ENCODE measurements around the gene RASGRP2. TPM values are rescaled to one million over a fixed set of nuclear protein-coding genes. Genes with fewer than 3 reads are reported as not detected.
A peak's percentile ranks its signal among the peaks of the same experiment; 100 is the strongest.

Gene RASGRP2
- total RNA-seq, 1 donor from 2014 or later, result 11.7 TPM

DNA sequence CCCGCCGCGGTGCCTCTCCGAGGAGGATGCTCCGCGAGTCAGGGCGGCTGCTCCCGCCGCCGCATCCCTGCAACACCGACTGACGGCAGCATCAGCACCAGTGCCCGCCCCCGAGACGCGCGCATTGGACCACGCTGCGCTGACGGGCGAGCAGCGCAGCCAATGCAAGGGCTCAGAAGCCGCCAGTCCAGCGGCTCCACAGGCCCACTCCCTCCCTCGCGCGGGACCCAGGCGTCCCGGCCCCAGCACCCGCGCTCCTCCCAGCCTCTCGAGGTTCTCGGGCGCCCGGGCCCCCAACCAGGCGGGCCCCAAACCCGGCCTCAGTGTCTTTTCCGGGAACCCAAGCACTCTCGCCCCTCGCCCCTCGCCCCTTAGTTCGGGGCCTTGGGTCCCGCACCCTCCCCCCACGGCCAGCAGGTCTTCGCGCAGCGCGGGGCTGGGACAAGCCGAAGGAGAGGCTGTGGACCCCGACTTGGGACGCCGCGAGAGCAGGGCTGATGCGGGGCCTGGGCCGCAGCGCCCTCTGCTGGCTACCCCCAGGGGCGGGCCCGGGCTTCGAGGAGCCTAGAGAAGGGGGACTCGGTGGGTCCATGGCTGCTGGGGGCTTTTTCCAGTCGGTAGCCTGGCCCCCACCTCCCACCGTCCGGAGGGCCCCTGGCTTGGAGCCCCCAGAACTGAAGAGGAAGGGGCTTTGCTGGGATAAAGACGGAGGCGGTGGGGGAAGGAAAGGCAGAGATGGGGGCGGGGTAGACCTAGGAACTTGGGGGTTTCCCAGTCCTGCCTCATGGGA, 20.6 kb downstream of the RASGRP2 start, which contains the start of gene NRXN2:
Gene NRXN2 (minus strand): TSS at position 81 of the 790 bp plus-strand sequence. CDS start 9,498 bp downstream, outside the sequence.
- Mint-ChIP-seq H3K36me3 (no peaks in the 10 kb centered on the region), H3K27ac (no peak within 1 kb of the TSS), H3K9me3 (no peaks in the 10 kb centered on the region), H3K4me1 (ENCODE audit: unreplicated experiment) (peaks cover 18% of the 10 kb centered on the region), H3K4me3 (peak within 1 kb of the TSS; percentile 75), H3K27me3 (peaks cover 68% of the 10 kb centered on the region)
- peak; percentile 89 for DNase-seq (ENCODE audit: extremely low spot score, unreplicated experiment)
- TF ChIP-seq, protein P1, sequence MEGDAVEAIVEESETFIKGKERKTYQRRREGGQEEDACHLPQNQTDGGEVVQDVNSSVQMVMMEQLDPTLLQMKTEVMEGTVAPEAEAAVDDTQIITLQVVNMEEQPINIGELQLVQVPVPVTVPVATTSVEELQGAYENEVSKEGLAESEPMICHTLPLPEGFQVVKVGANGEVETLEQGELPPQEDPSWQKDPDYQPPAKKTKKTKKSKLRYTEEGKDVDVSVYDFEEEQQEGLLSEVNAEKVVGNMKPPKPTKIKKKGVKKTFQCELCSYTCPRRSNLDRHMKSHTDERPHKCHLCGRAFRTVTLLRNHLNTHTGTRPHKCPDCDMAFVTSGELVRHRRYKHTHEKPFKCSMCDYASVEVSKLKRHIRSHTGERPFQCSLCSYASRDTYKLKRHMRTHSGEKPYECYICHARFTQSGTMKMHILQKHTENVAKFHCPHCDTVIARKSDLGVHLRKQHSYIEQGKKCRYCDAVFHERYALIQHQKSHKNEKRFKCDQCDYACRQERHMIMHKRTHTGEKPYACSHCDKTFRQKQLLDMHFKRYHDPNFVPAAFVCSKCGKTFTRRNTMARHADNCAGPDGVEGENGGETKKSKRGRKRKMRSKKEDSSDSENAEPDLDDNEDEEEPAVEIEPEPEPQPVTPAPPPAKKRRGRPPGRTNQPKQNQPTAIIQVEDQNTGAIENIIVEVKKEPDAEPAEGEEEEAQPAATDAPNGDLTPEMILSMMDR (conservative IDR thresholded peaks at IDR 0.05), result peak; percentile 99

GRCh38 chr11:64722141-64723065, 21.5 kb downstream of the RASGRP2 start:
- peaks cover 72% of the 10 kb centered on the region for H3K27me3 Mint-ChIP-seq
- peak overlapping the region; percentile 57 for H3K4me3 Mint-ChIP-seq
- no peak overlapping the region for H3K27ac Mint-ChIP-seq

DNA sequence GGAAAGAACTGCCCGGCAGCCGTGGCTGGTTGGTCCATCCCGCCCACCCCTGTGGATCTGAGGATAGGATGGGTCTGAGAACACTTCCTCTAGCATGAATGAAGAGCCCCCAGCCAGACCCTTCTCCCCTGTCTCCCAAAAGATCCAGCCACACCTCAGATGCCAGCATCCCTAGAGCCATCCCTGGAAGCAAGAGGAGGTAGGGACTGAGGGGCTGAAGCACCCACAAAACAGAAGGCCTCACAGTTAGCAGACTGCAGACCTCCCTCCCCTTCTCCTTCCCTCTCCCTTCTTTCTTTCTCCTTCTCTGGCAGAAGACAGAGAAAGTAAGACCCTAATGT, 22.6 kb downstream of the RASGRP2 start:
- no peak for DNase-seq (ENCODE audit: extremely low spot score, unreplicated experiment)
- H3K27me3 Mint-ChIP-seq, result peaks cover 76% of the 10 kb centered on the region
- H3K4me3 Mint-ChIP-seq, result no peak overlapping the region
- no peaks in the 10 kb centered on the region for H3K36me3 Mint-ChIP-seq
- TF ChIP-seq, protein P1 (conservative IDR thresholded peaks at IDR 0.05), result no peak
- no peak overlapping the region for H3K27ac Mint-ChIP-seq
- no peaks in the 10 kb centered on the region for H3K9me3 Mint-ChIP-seq
- peaks cover 17% of the 10 kb centered on the region for H3K4me1 Mint-ChIP-seq (ENCODE audit: unreplicated experiment)

More at GRCh38 chr11:64722141-64723065, 21.5 kb downstream of the RASGRP2 start:
- Mint-ChIP-seq H3K36me3 (no peaks in the 10 kb centered on the region), H3K4me1 (ENCODE audit: unreplicated experiment) (peaks cover 18% of the 10 kb centered on the region), H3K9me3 (no peaks in the 10 kb centered on the region)
- no peak for DNase-seq (ENCODE audit: extremely low spot score, unreplicated experiment)
- TF ChIP-seq, protein P1 (conservative IDR thresholded peaks at IDR 0.05), result no peak

GRCh38 chr11:64720640-64721358, 23.1 kb downstream of the RASGRP2 start:
- Mint-ChIP-seq H3K9me3 (no peaks in the 10 kb centered on the region), H3K4me1 (ENCODE audit: unreplicated experiment) (peaks cover 18% of the 10 kb centered on the region), H3K27ac (no peak overlapping the region), H3K27me3 (peaks cover 81% of the 10 kb centered on the region), H3K4me3 (no peak overlapping the region), H3K36me3 (no peaks in the 10 kb centered on the region)
- DNase-seq (ENCODE audit: extremely low spot score, unreplicated experiment), result no peak
- TF ChIP-seq, protein P1 (conservative IDR thresholded peaks at IDR 0.05), result no peak

- DNase-seq (ENCODE audit: extremely low spot score, unreplicated experiment), result no peak
- H3K27ac Mint-ChIP-seq, result no peak overlapping the region
- H3K27me3 Mint-ChIP-seq, result peaks cover 83% of the 10 kb centered on the region
- H3K9me3 Mint-ChIP-seq, result no peaks in the 10 kb centered on the region
- no peak overlapping the region for H3K4me3 Mint-ChIP-seq
- TF ChIP-seq, protein P1 (conservative IDR thresholded peaks at IDR 0.05), result no peak
- no peaks in the 10 kb centered on the region for H3K36me3 Mint-ChIP-seq
- peaks cover 12% of the 10 kb centered on the region for H3K4me1 Mint-ChIP-seq (ENCODE audit: unreplicated experiment)
Measured at GRCh38 chr11:64720167-64720566, 23.8 kb downstream of the RASGRP2 start.
